M059J (cell line): ENCODE results near the gene PROCA1. TPM values are rescaled to one million over a fixed set of nuclear protein-coding genes. Genes with fewer than 3 reads are reported as not detected.
"Not testable (repeated sequence)": the region's sequence is repeated elsewhere in the genome, so short reads cannot be mapped to it uniquely, and the experiment has no call there.

Experiments used
- DNase-seq: peaks from one replicate; pipeline ENCODE4 v3.0.0-alpha.2; 2012; ENCODE audit warnings: low read depth
- total RNA-seq: library from RNA; depleted of rRNA; stranded (reverse); fragments of >200 nt; shearing (Covaris generic); gene quantifications from 2 replicates; pipeline ENCODE4 v1.2.3, GENCODE V29; 2014

PROCA1 gene
- total RNA-seq, 1 experiment from 2014 or later: 1.3 TPM

GRCh38 chr17:28744104-28744971, 32.6 kb upstream of the PROCA1 start:
- peak; percentile 47 for DNase-seq

GRCh38 chr17:28743243-28744103, 31.8 kb upstream of the PROCA1 start, which contains the start of gene TRAF4:
TSS of gene TRAF4 (plus strand) at chr17:28744011. CDS start at chr17:28744113, 102 bp downstream.
- peak; percentile 94 for DNase-seq

- DNase-seq: no peak
These were observed 30.0 kb upstream of the PROCA1 start for GRCh38 chr17:28741358-28742349.

- no peak for DNase-seq
These were observed 29.0 kb upstream of the PROCA1 start for GRCh38 chr17:28740406-28741357.

GRCh38 chr17:28738680-28739384, 27.1 kb upstream of the PROCA1 start:
- DNase-seq: no peak

DNA sequence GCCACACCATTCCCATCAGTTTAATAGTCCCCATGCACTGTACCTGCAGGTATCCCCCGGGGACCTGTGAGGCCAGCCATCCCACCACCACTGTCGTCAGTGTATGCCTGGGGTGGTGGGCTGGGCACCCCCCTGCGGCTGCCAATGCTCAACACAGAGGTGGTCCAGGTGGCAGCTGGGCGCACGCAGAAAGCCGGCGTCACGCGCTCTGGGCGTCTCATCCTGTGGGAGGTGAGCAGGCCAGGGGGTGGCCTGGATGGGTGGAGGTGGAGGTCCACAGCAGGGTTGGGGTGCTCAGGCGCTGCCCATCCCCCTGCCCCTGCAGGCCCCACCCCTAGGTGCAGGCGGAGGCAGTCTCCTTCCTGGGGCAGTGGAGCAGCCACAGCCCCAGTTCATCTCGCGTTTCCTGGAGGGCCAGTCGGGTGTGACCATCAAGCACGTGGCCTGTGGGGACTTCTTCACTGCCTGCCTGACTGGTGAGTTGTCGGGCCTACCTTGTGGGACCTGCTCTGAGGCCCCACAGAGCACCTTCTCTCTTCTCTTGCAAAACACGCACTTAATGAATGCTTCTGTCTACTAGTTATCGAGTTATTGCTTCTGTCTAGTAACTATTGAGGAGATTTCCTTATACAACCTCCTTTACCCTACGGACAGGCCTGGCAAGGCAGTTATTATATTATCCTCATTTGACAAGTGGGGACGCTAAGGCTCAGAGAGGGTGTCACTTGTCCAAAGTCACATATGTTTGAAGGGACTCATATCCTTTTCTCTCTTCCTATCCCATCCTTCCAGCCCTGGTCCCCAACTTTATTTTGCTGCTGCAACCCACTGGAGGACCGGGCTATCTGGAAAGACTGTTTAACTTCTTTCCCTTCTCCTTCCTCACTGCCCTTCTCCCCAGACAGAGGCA, 26.3 kb upstream of the PROCA1 start:
- DNase-seq: no peak

DNA sequence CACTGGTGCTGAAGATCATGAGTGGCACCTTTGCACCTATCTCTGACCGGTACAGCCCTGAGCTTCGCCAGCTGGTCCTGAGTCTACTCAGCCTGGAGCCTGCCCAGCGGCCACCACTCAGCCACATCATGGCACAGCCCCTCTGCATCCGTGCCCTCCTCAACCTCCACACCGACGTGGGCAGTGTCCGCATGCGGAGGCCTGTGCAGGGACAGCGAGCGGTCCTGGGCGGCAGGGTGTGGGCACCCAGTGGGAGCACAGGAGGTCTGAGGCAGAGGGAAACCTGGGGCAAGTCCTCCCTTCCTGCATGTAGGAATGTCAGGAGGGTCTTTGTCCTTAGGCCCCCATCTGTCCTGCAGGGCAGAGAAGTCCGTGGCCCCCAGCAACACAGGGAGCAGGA, 25.6 kb upstream of the PROCA1 start:
- no peak for DNase-seq

- not testable (repeated sequence) for DNase-seq
These were observed 24.5 kb upstream of the PROCA1 start for GRCh38 chr17:28735913-28736769.

DNA sequence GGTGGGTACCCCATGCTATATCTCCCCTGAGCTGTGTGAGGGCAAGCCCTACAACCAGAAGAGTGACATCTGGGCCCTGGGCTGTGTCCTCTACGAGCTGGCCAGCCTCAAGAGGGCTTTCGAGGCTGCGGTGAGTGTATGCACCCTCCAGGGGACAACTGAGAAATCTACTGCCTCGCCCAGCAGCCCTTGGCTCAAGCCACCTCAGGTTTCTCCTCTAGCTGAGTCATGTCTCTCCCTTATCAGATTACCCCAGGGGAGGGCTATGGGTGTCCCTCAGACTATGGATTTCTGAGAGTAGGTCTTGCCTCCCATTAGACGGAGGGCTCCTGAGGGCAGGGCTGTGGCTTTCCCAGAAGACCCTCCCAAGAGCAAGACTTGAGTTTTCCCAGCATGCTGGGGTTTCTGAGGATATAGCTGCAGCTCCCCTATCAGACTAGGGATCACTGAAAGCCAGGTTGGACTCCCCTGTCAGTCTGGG, 23.6 kb upstream of the PROCA1 start:
- DNase-seq: peak; percentile 78

DNA sequence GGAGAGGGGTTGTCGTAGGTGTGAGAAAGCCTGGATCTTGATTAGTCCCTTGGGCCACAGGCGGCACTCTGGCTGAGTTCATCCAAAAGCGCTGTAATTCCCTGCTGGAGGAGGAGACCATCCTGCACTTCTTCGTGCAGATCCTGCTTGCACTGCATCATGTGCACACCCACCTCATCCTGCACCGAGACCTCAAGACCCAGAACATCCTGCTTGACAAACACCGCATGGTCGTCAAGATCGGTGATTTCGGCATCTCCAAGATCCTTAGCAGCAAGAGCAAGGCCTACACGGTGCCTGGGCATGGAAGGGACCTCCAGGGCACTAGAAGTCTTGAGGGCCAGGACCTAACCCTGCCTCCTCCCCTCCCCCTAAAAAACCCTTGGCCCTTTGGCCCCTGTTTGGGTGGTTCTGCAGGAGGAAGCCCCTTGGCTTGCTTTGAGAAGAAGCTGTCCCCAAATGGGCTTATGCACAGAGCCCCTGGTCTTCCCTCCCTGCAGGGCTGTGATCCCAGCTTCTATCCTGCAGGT, 23.1 kb upstream of the PROCA1 start:
- no peak for DNase-seq

GRCh38 chr17:28733346-28733745, 21.7 kb upstream of the PROCA1 start:
- peak; percentile 22 for DNase-seq

- no peak for DNase-seq
These were observed 18.3 kb upstream of the PROCA1 start for GRCh38 chr17:28729950-28730330.

DNA sequence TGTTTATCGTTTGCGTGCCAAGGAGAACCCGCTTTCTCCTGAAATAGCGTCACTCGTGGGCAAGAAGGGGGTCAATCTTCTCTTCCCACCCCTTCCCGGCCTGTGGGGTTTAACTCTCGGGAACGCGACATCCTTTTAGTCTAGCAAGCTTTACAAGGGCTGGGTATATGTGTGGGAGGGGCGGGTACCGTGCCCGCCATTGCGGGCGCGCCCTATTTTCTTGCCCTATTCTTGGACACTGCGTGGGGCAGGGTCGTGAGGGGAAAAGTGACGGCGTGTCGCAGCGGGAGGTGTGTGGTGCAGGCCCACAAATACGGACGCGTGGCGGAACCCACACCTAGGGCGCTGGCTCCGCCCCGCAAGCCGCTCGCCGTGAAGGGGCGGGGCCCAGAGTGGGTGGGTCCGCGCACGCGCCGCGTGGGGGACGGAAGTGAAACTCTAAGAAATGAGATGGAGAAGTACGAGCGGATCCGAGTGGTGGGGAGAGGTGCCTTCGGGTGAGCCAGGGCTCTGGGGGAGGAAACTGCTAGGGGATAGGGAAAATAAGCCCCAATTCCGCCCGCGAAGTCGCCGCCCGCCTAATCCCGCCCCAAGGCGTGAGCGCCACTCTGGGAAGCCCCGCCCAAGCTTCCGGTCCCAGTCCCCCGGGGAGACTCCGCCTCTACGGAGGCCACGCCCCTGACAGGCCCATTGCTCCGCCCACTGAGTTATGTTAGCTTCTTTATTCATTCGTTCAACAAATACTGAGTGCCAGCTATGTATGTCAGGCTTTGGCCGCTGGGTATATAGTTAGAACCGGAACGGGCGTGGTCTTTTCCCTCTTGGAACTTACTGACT, 16.9 kb upstream of the PROCA1 start, which contains the start of gene NEK8:
TSS of gene NEK8 (plus strand) at position 425 of the 837 bp plus-strand sequence. CDS start at position 451, 26 bp downstream.
- DNase-seq: peak; percentile 90

DNA sequence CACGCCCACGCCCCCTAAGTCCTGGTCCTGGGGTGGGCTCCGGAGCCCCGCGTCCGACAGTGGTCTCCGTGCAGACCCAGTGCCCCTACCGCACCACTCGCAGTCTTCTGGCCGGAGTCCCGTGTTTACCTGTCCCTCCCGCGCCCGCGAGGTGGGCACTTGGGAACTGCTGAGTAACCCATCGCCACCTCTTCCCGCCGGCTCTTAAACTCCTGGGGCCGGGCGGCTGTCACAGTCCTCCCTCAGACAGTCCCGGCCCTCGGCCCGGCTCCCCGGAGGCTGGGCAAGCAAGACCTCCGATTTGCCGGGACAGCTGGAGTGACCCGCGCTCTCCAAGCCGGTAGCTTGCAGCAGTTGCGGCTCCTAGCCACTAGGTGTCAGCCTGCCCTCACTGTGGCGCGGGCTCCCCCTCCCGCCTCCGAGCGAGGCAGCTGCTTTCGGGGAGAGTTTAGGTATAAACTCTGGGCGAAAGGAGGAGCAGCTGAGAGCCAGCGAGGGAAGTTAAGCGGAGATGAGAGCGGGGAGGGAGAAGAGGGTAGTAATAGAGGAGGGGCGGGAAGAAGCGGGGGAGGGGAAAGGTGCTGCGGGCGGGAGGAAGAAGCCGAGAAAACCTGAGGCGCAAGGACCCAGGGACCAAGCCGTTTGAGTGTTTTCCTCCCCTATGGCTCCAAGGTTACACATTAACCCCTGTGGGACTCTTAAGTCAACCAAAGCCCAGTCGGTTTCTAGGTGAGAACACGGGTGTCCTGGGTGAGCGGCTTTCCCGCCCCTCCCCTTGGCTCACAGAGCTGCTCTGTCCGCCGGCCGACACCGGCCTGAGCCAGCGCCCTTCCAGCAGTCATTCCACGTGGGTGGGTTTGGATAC, 15.2 kb upstream of the PROCA1 start:
- DNase-seq: peak; percentile 95

DNA sequence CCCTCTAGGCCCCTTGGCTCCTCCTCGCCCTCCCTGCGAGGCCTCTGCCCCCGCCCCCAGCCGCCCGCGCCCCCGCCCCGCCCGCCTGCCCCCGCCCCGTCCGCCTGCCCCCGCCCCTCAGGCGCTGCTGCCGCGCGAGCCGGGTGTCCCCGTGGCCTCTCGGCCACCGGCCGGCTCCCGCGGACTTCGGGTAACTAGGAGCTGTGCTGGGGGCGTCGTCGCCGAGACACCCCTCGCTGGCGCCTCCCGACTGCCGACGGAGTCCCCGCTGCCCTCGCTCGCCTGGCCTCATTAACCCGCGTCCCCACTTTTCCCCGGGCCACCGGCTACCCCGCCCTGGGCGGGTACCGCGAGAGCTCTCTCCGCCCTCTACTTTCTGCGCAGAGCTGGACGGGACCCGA, 14.5 kb upstream of the PROCA1 start, which contains the start of gene TLCD1:
TSS of gene TLCD1 (minus strand) at position 8 of the 401 bp plus-strand sequence. CDS start 136 bp downstream, outside the sequence.
- DNase-seq: peak; percentile 61
